Measurements from ENCODE around the gene INTS13. TPM values are rescaled to one million over a fixed set of nuclear protein-coding genes. Genes with fewer than 3 reads are reported as not detected.

The INTS13 gene
- total and polyA plus RNA-seq, 2 of the 4 experiments (the other 2 are of a cell fraction), result 9.9 to 31.9 TPM

- Histone ChIP-seq H3K9me1 (ENCODE audit: insufficient read depth, low read length) (no peaks in the 10 kb centered on the region; the same call in 1 of the 2 replicates), H2BK5ac (ENCODE audit: low read depth, low read length, poor library complexity, severe bottlenecking) (peak overlapping the region; percentile 58), H3K4ac (ENCODE audit: low read depth, low read length) (peak overlapping the region; percentile 30; the same call in 1 of the 2 replicates), H3K36me3 (ENCODE audit: control insufficient read depth, insufficient read depth, low read length) (no peaks in the 10 kb centered on the region), H2AFZ (replicated peaks; ENCODE audit: low read length, poor library complexity) (no peak overlapping the region), H3K27me3 (ENCODE audit: control insufficient read depth, insufficient read depth, low read length) (no peaks in the 10 kb centered on the region), H3K4me3 (ENCODE audit: insufficient read depth, low read depth, low read length) (peak overlapping the region; percentile 89), H2BK20ac (ENCODE audit: low read depth, low read length) (no peak overlapping the region), H3K4me1 (ENCODE audit: control insufficient read depth, insufficient read depth, low read length) (peaks cover 2% of the 10 kb centered on the region), H3K27ac (ENCODE audit: insufficient read depth, low read length) (peak overlapping the region; percentile 32), H4K8ac (ENCODE audit: low read depth in 2 of 2, low read length in 2 of 2) (peak overlapping the region; percentile 29 to 64; a peak in 3 of 4 replicates), H4K5ac (ENCODE audit: low read depth, low read length) (no peak overlapping the region), H2AK9ac (replicated peaks; ENCODE audit: low read depth, low read length, poor library complexity) (no peak overlapping the region), H2BK15ac (ENCODE audit: low read depth, low read length) (no peak overlapping the region), H2BK120ac (ENCODE audit: low read depth, low read length) (no peak overlapping the region; the same call in 1 of the 2 replicates), H3K23ac (ENCODE audit: low read depth, low read length) (peak overlapping the region; percentile 85; the same call in 1 of the 2 replicates), H3K79me1 (ENCODE audit: low read depth in 1 of 2, low read length in 2 of 2) (peaks cover 14 to 44% of the 10 kb centered on the region in 2 experiments), H3K4me2 (ENCODE audit: low read depth, low read length) (peak overlapping the region; percentile 76), H3K14ac (replicated peaks; ENCODE audit: low read depth, low read length) (peak overlapping the region; percentile 97; the same call in 1 of the 2 replicates), H3K9me3 (ENCODE audit: control insufficient read depth, insufficient read depth, low read length) (no peaks in the 10 kb centered on the region), H2AK5ac (ENCODE audit: low read depth, low read length) (no peak overlapping the region), H3K18ac (ENCODE audit: low read depth, low read length) (no peak overlapping the region; the same call in 1 of the 2 replicates), H4K20me1 (ENCODE audit: insufficient read depth, low read length) (peaks cover 16% of the 10 kb centered on the region; the same call in 1 of the 2 replicates), H3K9ac (ENCODE audit: low read depth, low read length) (peak overlapping the region; percentile 72), H3K56ac (ENCODE audit: extremely low read depth, insufficient read depth, low read length) (peak overlapping the region; percentile 24), H4K91ac (ENCODE audit: insufficient read depth, low read depth, low read length) (no peak overlapping the region)
- POLR2A ChIA-PET (ENCODE audit: unreplicated experiment), result no interaction called here
- WGBS, 2 experiments (ENCODE audit: extremely low coverage in 2 of 2, insufficient read length in 1 of 2), result no CpG with 5 or more reads among the region's 8 CpGs
- intact Hi-C loops (cut with micrococcal nuclease) (loop anchor here (5.0 kb wide), 1 partner anchor 76 kb away; the partner anchor contains the start of gene TM7SF3), in situ Hi-C loops (cut with MboI; ENCODE audit: low sequenced_read_pairs) (no loop called here), dilution Hi-C loops (cut with HindIII; ENCODE audit: low sequenced_read_pairs, unreplicated experiment) (no loop called here)
- DNase-seq, result no peak
- BruUV-seq (replicated peaks), result no TSS peak
- no peak for ATAC-seq (ENCODE audit: low read depth)
- CTCF ChIA-PET, result no interaction called here
- TF ChIP-seq USF2 (IDR thresholded peaks at IDR 0.05; ENCODE audit: low read depth, low read length) (no peak), MAFK (IDR thresholded peaks at IDR 0.05; ENCODE audit: low read depth, low read length) (no peak), RFX5 (IDR thresholded peaks at IDR 0.05; ENCODE audit: low read depth, low read length) (no peak), RCOR1 (IDR thresholded peaks at IDR 0.05; ENCODE audit: insufficient replicate concordance, low read length) (no peak), RAD21 (IDR thresholded peaks at IDR 0.05; ENCODE audit: low read length) (no peak), FOS (IDR thresholded peaks at IDR 0.05; ENCODE audit: low read depth, low read length) (no peak), CTCF (conservative IDR thresholded peaks at IDR 0.05; ENCODE audit: low read depth, low read length) (no peak), BHLHE40 (IDR thresholded peaks at IDR 0.05; ENCODE audit: low read depth, low read length) (no peak), CEBPB (IDR thresholded peaks at IDR 0.05; ENCODE audit: low read depth, low read length) (no peak), POLR2A (IDR thresholded peaks at IDR 0.05; ENCODE audit: low read depth, low read length) (no peak), MXI1 (IDR thresholded peaks at IDR 0.05; ENCODE audit: borderline replicate concordance, low read depth, low read length) (no peak), CHD1 (IDR thresholded peaks at IDR 0.05; ENCODE audit: low read depth, low read length) (no peak), SMC3 (IDR thresholded peaks at IDR 0.05; ENCODE audit: low read depth, low read length) (no peak)
- TF ChIP-seq, protein P1, sequence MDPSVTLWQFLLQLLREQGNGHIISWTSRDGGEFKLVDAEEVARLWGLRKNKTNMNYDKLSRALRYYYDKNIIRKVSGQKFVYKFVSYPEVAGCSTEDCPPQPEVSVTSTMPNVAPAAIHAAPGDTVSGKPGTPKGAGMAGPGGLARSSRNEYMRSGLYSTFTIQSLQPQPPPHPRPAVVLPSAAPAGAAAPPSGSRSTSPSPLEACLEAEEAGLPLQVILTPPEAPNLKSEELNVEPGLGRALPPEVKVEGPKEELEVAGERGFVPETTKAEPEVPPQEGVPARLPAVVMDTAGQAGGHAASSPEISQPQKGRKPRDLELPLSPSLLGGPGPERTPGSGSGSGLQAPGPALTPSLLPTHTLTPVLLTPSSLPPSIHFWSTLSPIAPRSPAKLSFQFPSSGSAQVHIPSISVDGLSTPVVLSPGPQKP (IDR thresholded peaks at IDR 0.05; ENCODE audit: borderline replicate concordance, low read depth, low read length), result no peak
Measured at GRCh38 chr12:26936559-26937442, 980 bp downstream of the INTS13 start.

All from IMR-90 (cell line).